Activated CD8-positive, alpha-beta memory T cell treated with anti-CD3 and anti-CD28 coated beads for 1 hour (primary cell): ENCODE results near the gene AATK.
"Not testable (repeated sequence)": the region's sequence is repeated elsewhere in the genome, so short reads cannot be mapped to it uniquely, and the experiment has no call there.

Experiments
- DNase-seq, 2 donors: peaks; one replicate each; pipeline ENCODE4 v3.0.0-alpha.2; 2020; ENCODE audit warnings: low read depth in 1 of 2; ENCODE audit errors: extremely low read depth in 1 of 2

Gene AATK

GRCh38 chr17:81162491-81162890 lies 3.5 kb downstream of the AATK start:
- DNase-seq = no peak

GRCh38 chr17:81161972-81162371 lies 4.0 kb downstream of the AATK start:
- DNase-seq = no peak

- no peak for DNase-seq
Observed at GRCh38 chr17:81161536-81161935, 4.5 kb downstream of the AATK start.

GRCh38 chr17:81160747-81161453 lies 5.1 kb downstream of the AATK start:
- DNase-seq = no peak

GRCh38 chr17:81160306-81160705 lies 5.7 kb downstream of the AATK start:
- DNase-seq = no peak

- no peak for DNase-seq
Observed at GRCh38 chr17:81159611-81160265, 6.3 kb downstream of the AATK start.

GRCh38 chr17:81158688-81159590 lies 7.1 kb downstream of the AATK start:
- no peak for DNase-seq

GRCh38 chr17:81157848-81158687 lies 8.0 kb downstream of the AATK start:
- no peak for DNase-seq

- no peak for DNase-seq
Observed at GRCh38 chr17:81156866-81157805, 8.9 kb downstream of the AATK start.

- no peak for DNase-seq
Observed at GRCh38 chr17:81154961-81155360, 11.1 kb downstream of the AATK start.

- not testable (repeated sequence) for DNase-seq
Observed at GRCh38 chr17:81154016-81154415, 12.0 kb downstream of the AATK start.

- no peak for DNase-seq
Observed at GRCh38 chr17:81153340-81153803, 12.6 kb downstream of the AATK start.

- DNase-seq = no peak
Observed at GRCh38 chr17:81152288-81152828, 13.7 kb downstream of the AATK start.

- DNase-seq = no peak
Observed at GRCh38 chr17:81151278-81151677, 14.7 kb downstream of the AATK start.

GRCh38 chr17:81150377-81151077 lies 15.5 kb downstream of the AATK start:
- DNase-seq = no peak

- DNase-seq = no peak
Observed at GRCh38 chr17:81148986-81149533, 17.0 kb downstream of the AATK start.

GRCh38 chr17:81148571-81148970 lies 17.4 kb downstream of the AATK start:
- DNase-seq = no peak

- no peak for DNase-seq
Observed at GRCh38 chr17:81147701-81148100, 18.3 kb downstream of the AATK start.
